Activated CD4-positive, alpha-beta T cell treated with anti-CD3 and anti-CD28 coated beads for 48 hours (primary cell): ENCODE results near the gene CXCR5.
A peak's percentile ranks its signal among the peaks of the same experiment; 100 is the strongest.

Experiments
- DNase-seq: peaks from one replicate; pipeline ENCODE4 v3.0.0-alpha.2; 2020

The CXCR5 gene

DNA sequence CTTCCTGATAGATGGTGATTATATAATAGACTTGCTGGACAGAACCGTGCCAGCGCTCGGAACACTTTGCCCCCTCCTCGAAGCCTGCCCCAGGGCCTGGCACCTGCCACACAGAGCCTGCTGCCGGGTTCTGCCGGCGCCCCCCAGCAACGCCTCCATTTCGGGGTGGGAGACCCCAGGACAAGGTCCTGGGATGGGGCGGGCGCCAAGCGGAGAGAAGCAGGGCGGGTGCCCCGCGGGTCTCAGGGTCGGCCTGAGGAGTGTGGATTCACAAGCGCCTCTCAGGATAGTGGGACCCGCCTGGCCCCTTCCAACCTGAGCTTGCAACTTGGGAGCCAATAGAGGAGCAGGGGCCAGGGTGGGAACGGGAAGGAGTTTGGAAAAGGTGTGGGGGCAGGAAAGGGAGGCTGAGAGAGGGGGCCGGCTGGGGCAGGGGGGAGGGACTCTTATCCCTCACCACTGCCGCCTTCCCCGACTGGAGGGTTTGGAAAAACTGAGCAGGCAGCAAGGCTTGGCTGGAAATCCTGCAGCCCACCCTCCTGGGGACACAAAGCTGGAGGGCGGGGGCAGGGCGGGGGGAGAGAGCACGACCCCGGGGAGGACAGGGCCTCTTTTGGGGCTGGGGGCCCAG, 45.3 kb downstream of the CXCR5 start:
- peak; percentile 61 for DNase-seq

GRCh38 chr11:118929501-118930093, 45.9 kb downstream of the CXCR5 start:
- peak; percentile 85 for DNase-seq

DNA sequence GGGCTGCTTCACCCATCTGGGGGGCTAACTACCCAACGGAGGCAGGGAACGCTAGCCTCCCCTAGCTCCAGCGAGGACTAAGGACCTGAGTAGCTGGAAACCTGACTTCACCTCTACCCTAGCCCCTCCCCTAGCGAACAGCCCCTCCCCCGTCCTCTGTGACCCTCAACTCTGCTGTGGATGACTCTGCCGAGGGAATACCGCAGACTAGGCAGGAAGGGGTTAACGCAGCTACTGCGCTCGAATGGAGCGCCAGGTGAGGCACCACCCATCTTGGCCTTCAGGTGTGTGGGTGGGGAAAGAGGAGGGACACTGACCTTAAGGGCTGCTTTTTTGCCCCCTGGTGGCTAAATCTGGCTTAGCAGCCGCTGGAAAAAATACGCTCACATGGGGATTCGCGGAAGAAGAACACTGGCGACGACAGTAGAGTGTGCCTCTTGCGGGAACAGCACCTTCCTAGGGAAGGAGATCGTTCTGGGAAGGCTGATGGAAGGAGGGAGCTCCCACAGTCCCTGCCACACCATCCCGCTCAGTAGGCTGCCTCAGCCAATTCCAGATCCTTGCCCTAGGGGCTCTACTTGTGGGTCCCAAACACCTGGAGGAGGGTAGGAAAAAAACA, 46.5 kb downstream of the CXCR5 start:
- DNase-seq: peak; percentile 94

DNA sequence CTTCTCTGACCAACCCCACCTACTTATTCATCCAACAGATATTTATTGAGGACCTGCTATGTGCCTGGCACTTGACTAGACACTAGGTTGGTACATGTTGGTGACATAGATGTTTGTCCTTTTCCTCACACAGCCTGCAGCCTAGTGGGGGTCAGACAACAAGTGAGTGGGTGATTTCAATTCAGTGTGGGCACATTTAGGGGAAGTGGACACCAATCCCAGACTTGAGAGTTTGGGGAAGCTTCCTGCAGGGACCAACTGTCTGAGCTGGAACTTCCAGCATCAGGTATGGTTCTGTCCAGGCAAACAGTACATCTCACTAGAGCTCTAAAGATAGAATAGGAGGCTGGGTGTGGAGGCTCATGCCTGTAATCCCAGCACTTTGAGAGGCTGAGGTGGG, 47.9 kb downstream of the CXCR5 start:
- no peak for DNase-seq

DNA sequence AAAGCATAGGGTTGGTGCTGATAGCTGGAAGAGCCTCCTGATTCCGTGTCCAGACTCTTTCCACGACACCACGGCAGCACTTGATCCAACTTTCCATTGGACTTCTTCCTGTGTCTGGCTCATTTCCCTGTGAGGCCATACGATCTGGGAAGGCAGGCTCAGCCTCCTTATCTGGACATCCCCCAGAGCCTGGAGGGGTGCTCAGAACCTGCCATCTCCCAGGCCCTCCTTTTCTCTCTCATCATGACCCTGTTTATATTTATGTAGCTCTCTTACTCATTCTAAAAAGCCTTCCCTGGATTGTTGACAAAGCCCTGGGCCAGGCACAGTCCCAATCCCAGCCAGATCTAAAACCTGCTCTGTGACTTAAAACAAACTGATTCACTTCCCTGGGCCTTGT, 49.8 kb downstream of the CXCR5 start:
- no peak for DNase-seq

DNA sequence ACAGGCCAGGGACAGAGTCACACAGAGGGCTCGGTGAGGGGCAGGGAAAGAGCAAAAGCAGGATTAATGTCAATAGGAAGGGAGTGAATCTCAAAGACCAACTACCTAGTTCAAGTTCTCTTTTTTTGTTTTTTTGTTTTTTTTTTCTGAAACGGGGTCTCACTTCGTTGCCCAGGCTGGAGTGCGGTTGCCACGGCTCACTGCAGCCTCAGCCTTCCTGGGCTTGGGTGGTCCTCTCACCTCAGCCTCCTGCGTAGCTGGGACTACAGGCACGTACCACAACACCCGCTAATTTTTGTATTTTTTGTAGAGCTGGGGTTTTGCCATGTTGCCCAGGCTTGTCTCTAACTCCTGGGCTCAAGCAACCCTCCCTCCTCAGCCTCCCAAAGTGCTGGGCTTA, 51.7 kb downstream of the CXCR5 start:
- no peak for DNase-seq

- DNase-seq: no peak
Observed at GRCh38 chr11:118938491-118939403, 55.1 kb downstream of the CXCR5 start.

DNA sequence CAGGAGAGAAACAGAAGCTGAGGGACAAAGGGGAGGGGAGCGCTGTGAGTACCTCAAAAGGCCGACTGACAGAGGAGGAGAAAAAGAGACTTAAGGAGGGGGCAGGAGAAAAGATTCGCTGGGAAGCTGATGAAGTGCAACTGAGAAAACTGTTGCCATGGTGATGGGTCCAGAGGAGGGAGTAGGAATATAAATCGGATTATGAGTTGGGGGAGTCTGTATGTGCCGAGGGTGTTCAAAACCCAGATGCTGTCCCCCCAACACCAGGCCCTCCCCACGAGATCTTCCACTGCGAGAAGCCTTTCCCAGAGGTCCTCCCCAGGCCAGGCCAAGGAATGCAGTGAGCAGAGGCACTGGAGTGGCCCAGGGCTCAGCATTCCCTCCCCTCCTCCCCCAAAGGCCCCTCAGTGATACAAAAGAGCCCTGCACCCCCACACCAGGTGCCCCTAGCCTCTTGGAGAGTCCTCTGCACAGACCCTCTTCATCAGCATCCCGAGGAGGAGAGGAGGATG, 55.8 kb downstream of the CXCR5 start:
- DNase-seq: no peak

DNA sequence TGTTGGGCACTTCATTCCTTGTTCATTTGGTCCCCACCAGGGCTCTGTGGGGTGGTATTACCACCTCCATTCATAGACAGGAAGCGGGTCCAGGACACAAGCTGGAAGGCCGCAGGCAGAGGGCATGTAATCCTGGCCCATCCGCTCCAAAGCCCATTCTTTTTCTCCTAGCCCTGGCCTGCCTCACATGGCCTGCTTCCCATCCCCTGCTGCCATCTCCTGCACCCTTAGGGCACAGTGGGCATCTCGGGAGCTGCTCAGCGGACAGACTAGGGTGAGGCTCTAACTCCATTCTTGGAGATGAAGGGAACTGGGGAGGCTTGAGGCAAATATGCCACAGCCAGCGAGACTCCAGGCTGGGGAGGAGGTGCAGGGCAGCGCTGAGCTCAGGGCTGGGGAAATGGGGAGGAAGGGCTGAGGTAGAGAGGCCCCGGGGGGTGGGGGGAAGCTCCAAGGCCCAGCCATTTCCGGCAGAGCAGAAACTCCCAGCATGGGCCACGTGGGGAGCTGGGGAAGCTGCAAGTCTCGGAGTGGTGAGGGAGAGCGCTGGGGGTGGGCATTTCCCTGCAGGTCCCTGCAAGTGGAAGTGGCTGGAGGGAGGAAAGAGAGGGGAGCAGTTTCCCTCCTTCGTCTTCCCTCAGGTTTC, 56.4 kb downstream of the CXCR5 start:
- DNase-seq: peak; percentile 80

GRCh38 chr11:118947091-118947490, 63.4 kb downstream of the CXCR5 start:
- DNase-seq: no peak
